DMS153 (cell line): ENCODE results near the gene PAX7.
"Not testable (repeated sequence)": the region's sequence is repeated elsewhere in the genome, so short reads cannot be mapped to it uniquely, and the experiment has no call there.

ENCODE experiments used
- DNase-seq: peaks from one replicate; lab custom pipeline; 2025; lab: John Stamatoyannopoulos, UW

Gene PAX7

DNA sequence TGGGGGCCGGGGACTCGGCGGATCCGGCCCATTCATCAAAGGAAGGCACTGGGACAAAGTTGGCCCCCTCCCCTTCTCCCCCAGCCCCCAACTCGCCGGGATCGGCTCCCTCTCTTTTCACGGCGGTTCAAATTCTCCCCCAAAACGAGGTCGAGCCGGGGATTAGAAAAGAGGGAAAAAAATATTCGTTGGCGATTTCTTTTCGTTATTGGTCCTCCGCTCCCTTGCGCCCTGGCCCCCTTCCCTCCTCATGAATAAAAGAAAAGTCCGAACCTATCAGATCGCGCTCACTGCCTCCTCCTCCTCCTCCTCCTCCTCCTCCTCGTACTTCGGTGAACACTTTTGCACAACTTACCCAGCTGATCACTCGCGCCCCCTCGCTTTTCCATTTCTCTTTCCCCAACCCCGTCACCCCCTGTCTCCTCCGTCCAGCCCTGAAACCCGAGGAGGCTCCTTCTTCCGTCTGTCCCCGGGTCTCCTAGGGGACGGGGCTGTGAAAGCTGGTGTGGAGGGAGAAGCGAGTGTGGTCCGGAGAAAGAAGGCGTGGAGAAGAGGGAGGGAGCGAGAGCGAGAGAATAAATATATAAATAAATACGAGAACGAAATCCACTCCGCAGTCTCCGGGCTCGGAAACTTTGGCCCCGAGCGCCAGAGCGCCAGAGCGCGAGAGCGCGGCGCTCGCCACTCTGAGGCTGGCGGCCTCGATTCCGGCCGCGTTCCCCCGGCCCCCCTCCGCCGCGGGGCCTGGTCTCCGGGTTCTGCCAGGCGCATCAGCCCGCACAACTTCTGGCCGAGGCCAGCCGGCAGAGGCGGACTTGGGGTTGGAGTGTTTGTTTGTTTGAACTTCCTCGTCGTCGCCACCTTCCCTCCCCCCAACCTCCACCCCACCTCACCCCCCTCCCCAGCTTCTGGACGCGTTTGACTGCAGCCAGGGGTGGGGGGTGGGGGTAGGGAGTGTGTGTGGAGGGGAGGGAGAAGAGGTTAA is at the start of gene PAX7:
Gene PAX7 (plus strand): TSS at position 336 of the 985 bp plus-strand sequence. CDS start 758 bp downstream, outside the sequence.
- DNase-seq: no peak

DNA sequence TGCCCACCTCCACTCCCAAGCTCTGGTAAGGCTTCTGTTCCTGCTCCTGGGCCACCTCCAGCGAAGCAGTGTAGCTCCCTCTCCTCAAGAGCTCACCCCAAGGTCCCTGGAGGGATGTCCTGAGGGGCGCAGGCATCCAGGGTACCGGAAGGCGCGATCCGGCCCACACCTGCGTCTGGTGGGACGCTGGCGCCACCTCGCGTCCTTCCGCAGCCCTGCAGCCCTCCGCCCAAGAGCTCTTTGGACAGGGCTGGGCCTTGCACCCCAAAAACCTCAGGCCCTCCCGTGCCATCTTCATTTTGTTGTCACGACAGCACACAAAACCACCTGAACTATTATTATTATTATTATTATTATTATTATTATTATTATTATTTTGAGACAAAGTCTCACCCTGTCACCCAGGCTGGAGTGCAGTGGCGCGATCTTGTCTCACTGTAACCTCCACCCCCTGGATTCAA is 49.2 kb upstream of the PAX7 start:
- DNase-seq: no peak

DNA sequence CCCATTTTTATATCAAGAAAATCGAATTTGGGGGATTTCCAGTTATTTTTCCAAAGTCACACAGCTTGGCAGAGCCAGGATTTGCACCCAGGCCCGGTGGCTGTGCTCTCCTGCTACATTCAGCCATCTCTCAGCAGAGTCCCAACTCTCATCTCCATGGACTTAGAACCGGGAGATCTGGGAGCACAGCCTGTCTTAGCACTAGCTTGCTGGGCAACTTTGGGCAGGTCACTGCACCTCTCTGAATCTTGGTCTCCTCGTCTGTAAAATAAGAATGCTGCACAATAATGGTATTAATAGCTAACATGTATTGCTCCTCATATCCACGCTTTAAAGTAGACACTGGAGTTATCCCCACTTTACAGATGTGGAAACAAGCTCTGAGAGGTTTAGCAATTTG is 47.8 kb upstream of the PAX7 start:
- DNase-seq: no peak

DNA sequence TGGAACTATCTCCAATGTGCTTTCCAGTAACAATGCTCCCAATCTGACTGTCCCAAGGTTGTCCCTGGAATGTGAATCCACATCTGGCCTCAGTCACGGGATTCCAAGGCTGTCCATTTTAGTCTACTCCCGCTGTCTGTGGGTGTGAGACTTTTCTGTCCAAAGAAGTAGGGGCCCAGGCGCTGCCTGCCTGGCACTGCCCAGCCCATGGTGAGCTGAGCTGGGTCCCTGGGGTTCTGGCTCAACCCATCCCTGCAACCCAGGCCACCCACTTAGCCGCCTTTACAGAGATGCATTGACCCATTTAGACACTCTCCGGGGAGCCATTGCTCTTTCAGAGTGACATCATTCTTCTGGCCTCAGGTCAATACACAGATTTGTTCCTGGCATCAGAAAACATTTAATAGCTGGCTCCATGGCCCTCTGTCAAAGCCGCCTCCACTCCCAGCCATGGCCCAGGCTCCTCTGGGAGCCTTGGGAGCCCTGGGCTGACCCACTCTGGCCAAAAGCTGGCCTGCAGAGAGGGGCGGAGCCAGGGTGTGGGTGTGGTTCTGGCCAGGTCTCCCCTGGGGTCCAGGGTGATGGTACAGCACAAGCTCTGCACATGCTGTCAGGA is 47.2 kb upstream of the PAX7 start:
- no peak for DNase-seq

DNA sequence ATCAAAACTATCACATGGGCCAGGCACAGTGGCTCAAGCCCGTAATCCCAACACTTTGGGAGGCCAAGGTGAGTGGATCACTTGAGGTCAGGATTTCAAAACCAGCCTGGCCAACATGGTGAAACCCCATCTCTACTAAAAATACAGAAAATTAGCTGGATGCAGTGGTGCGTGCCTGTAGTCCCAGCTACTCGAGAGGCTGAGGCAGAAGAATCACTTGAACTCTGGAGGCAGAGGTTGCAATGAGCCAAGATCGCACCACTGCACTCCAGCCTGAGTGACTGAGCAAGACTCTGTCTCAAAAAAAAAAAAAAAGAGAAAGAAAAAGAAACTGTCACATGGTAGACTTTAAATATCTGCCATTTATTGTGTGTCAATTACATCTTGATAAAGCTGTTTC is 44.6 kb upstream of the PAX7 start:
- not testable (repeated sequence) for DNase-seq

DNA sequence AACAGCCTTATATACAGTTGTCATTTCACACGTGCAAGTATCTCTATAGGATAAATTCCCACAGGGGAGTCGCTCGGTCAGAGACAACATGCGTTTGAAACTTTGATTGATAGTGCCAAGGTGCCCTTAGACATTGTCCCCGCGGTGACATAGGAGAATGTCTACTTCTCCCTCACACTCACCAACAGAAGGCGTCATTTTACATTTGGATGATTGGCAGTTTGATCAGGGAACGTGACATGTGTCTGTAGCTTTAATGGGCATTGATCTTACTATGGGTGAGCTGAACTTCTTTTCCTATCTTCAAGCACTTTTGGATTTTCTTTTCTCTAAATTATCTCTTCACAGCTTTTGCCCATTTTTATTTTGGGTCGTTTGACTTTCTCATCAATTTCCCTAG is 42.6 kb upstream of the PAX7 start:
- no peak for DNase-seq

DNA sequence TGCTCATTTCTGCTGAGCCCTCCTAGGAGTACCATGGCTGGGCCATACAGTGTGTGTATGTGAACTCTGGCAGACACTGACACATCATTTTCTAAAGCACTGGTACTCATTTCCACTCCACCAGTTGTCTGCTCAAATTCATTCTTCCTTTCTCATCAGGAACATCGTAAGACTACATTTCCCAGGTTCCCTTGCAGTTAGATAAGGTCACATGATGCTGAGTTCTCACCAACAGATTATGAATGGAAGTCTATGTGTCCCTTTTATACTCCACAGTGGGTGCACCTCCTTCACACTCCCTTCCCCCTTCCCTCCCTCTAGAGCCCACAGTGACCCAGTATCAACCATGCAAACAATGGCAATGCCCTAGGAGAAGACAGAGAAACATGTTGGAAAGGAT is 38.3 kb upstream of the PAX7 start:
- DNase-seq: no peak

DNA sequence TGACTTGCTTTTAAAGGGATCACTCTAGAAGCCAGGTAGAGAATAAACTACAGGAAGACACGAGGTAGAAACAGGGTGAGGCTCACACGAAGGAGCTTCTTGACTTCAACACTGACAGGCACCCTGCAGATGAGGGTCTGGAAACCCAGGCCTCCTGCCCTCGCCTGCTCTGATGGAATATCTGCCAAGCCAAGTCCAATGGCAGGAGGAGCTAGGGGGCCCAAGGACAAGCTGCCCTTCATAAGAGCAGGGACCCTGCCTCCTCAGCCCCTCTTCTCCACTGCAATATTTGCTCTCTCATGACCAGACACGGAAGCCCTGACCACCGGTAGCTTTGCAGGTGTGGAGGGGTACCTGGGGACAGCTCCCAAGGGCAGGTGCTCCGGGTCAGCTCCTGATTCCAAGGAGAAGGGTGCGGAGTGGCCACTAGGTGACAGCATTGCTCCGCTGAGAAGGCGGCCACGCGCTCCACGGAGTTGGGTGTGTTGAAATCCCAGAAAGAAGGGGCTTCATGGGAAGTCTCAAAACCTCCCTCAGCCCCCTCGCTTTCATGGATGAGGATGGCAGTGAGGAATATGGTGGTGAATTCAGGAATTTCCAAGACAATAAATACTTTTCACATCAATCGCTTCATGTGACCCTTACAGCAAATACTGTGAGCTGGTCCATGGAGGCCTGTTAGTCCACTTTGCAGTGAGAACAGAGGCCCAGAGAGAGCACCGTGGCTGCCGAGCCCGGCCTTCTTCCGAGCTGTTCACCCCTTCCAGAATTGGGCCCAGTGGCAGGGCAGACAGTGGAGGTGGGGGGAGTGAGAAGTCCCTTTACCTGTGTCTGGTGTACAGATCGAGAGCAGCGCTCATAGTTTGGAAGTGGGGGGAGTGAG is 33.2 kb upstream of the PAX7 start:
- DNase-seq: peak; percentile 6

DNA sequence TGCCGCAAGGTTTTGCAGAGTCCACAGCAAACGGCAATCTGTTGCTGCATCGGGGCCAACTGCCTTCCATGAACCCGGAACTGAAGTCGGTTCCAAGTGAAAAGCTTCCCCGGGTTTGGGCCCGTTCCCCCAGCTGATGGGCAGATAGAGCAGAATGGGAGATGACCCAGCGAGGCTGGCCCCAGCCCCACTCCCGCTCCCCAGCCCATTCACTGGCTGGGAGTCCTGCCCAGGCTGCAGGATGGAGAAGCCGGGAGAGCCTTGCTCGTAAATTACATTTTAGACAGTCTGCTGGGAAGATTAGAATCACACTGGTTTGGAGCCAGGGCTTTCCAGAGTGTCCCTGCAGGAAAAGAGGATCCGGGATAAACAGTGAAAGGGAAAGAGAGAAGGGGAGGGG is 31.6 kb upstream of the PAX7 start:
- DNase-seq: no peak

DNA sequence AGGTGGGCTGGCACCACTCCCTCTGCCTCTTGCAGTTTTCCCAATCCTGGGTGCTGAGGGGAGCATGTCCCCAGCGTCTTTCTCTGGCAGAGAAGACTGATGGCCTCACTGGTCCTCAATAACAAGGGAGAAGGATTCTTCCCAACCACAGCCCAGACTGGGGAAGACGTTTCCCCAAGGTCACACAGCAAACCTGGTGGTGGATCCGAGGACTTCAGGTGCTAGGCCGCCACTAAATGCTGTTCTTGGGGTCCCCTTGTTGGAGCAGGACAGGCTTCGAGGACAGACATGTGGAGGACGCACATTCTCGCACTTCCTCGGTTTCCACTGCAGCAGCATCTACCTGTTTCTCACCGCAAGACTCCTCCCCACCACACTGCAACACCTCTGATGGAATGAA is 30.9 kb upstream of the PAX7 start:
- no peak for DNase-seq

DNA sequence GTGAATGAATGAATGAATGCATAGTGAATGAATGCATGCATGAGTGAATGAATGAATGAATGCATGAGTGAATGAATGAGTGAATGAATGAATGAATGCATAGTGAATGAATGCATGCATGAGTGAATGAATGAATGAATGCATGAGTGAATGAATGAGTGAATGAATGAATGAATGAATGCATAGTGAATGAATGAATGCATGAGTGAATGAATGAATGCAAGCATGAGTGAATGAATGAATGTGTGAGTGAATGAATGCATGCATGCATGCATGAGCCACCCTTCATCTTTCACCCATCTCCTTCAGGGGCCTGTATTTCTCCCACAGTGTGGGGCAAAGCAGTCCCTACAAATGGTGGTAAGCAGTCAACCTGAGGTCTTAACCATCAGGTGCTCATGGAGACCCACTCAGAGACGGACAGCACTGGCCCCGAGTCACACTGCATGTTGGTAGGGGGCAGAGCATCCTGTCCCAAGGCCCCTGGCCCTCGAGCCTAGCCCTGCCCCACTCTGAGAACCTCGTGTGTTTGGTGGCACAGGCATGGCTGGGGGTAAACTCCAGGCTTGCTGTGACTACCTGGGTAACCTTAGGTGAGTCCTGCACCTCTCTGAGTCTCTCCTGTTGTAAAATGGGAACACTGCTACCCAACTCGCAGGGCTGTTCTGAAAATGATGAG is 28.0 kb upstream of the PAX7 start:
- no peak for DNase-seq

DNA sequence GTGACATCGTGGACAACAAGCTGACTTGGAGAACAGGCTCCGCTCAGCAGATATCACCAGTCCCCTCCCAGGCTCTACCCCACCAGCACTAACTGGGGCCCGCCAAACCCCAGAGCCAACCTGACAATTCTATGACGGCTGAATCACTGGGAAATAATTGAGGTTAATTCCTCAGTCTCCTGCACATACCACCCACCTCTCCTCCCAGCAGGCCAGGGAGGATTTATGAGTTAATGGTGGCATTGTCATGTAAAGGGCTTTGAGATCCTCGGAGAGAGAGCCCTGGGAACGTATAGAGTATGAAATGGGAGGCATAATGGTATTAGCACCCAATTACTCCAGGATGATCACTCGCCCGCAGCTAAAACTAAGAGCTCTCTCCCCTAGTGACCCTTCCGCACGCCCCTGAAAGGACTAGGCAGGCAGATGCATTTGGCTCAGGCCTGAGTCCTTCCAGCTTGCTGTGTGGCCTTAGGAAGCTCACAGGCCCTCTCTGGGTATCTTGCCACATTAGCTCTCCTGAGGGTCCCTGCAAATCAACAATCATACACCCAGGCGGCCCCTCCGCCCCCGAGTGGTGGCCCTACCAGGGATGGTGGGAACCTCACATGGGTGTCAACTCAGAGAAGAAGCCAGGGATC is 27.3 kb upstream of the PAX7 start:
- no peak for DNase-seq

DNA sequence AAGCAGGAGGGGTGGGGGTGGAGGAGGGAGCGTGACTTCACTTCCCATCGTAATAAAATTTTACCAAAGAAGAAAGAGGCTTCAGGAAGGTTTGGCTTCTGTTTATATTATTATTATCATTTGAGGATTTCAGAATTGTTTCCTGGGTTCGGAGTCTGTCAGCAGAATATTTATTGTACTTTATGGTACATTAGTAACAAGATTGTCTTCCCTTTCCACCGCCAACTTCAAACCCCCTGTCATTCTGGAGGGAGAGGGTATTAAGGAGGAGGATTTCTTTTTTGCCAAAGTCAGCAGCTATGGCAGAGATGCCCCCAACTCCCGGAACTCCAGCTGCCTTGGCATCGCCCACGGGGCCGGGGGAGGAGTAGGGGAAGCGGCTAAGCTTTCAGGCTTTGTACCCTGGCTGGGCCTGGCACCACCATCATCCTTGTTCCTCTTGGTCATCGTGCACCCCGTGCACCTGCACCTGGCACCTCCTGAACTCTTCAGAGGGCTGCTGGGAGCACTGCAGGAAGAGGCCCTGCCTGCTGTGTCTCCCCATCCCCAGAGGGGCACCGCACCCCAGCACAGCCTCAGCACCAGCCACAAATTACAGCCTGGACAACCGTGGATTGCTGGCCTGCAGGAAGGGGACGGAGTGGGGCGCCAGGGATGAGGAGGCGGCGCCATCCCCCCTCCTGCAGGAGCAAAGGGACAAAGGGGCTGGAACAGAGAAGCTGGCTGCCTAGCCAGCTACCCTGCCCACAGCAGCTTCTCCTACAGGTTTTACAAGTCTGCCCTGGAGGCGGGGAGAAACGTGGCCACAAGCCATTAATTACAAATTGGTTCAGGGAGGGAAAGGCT is 24.0 kb upstream of the PAX7 start:
- no peak for DNase-seq

DNA sequence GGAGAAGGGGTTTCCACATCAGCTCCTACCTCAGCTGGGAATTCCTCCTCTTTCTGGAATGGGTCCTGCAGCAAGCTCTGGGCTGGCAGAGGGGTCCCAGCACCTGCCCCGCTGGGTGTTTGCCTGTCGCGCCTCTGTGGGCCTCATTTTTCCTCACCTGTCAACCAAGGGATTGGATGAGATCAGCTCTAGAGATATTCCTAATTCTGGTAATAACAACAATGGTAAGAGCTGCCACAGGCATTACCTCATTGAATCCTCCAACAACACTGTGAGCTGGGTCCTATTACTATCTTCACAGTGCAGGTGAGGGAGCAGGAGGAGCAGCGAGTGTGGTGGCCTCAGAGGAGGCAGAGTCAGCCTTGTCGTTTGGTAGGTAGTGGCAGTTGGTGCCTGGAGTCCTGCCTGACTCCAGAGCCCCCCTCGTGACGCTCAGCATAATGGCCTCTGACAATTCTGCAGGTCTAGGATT is 23.3 kb upstream of the PAX7 start:
- no peak for DNase-seq

DNA sequence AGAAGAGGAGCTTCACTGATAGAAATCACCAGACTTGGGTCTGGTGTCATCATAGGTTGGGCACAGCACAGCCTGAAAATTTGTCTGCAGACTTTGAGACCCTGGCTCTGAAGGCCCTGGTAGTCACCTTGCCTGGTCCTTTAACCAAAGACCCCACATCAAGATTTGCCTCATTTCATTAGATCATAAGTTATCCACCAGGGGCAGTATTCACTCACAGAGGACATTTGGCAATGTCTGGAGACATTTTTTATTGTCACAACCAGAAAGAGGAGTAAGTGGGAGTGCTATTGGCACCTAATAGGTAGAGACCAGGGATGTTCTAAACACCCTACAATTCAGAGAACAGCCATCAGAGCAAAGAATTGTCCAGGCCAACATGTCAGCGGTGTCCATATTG is 22.1 kb upstream of the PAX7 start:
- DNase-seq: no peak

DNA sequence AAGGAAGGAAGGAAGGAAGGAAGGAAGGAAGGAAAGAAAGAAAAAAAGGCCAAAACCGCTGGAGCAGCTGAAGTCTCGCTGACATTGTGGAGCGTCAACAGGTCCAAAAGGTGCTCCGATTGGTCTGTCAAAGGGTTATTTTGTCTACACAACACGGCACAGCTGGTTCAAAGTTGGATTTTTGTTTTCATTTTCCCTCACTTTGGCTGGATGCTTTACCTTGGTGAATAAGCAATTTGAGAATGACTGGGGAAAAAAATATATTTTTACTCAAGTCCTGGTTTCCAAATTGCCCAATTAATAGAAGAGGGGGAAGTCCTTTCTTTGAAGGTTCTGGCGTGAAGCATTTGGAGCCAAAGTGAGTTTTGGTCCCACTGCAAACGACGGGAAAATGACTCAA is 19.3 kb upstream of the PAX7 start:
- no peak for DNase-seq

DNA sequence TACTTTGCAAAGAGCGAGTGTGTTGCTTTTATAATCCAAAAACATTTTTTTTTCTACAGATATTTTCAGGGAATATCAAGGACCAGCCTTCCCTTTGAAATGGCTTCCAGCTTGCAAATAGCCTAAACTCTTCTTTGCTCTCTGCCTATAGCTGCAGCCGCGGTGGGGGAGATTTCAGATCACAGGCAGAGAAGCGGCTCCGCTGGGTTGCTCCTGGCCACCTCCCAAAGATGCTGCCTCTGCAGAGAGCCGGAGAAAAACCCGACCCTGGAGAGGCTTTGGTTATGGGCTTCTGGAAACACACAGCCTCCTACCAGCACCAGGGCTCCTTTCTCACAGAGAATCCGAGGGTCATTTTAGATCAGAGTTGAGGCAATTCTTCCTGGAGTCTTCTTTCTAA is 18.6 kb upstream of the PAX7 start:
- no peak for DNase-seq

DNA sequence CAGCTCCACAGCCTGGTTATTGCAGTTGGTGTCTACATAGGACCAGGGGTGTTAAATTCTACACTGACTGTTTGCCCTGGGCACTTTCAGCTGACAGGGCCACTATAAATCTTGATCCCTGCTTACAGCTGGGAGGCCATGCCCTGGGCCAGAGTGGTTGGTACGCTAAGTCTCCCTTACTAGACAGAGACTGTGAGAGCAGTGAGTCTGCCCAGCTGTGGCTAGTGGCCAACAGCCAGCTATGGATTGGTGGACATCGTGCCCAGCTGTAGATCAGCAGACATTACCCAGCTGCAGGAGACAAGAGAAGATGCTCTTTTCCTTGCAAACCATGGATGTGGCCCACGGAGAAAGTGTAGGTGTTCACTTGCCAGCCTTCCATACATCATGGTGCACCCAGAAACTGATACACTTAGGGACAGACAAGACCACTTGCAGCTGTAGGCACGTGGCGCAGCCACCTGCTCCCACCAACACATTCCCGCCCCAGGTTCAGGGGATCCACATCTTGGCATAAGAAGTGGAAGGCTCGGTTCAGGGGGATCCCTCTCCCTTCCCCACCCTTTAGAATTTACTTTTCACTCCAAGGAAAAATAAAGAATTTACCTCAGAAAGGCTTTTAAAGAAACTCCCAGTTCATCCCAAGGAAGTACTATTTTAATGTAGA is 16.4 kb upstream of the PAX7 start:
- DNase-seq: no peak
